ENCODE measurements around the gene MORC2. TPM values are rescaled to one million over a fixed set of nuclear protein-coding genes. Genes with fewer than 3 reads are reported as not detected.

Gene MORC2
- total and polyA plus RNA-seq, 4 donors = 4.2 to 12.0 (median 9.8) TPM

- no peaks in the 10 kb centered on the region for H3K27me3 ChIP-seq (ENCODE audit: control insufficient read depth in 4 of 4, insufficient read depth in 4 of 4, low read length in 3 of 4)
- no peak overlapping the region for H3K27ac ChIP-seq (ENCODE audit: low read depth in 1 of 2, low read length in 2 of 2)
- no peak overlapping the region for H3K4me3 ChIP-seq (ENCODE audit: low read depth in 1 of 3, low read length in 3 of 3)
- no peak for DNase-seq (ENCODE audit: low spot score)
- no peaks in the 10 kb centered on the region for H3K9me3 ChIP-seq (ENCODE audit: control insufficient read depth in 4 of 4, low read length in 3 of 4)
- no peaks in the 10 kb centered on the region for H3K4me1 ChIP-seq (ENCODE audit: control insufficient read depth in 4 of 4, insufficient read depth in 4 of 4, low read length in 3 of 4)
- no peak for TF ChIP-seq JUND (IDR thresholded peaks at IDR 0.05)
- TF ChIP-seq FOXA1 (IDR thresholded peaks at IDR 0.05) = no peak
- no peak for TF ChIP-seq SP1 (IDR thresholded peaks at IDR 0.05)
- TF ChIP-seq RXRA (IDR thresholded peaks at IDR 0.05) = no peak
- TF ChIP-seq REST (IDR thresholded peaks at IDR 0.05) = no peak
- TF ChIP-seq HNF4G (IDR thresholded peaks at IDR 0.05) = no peak
- TF ChIP-seq EGR1 (IDR thresholded peaks at IDR 0.05; ENCODE audit: low read depth in 2 of 2) = no peak
- TF ChIP-seq FOXA2 (IDR thresholded peaks at IDR 0.05) = no peak
- TF ChIP-seq RAD21 (IDR thresholded peaks at IDR 0.05) = no peak
- TF ChIP-seq CTCF (IDR thresholded peaks at IDR 0.05; ENCODE audit: low read depth, low read length, missing input control) = no peak
- TF ChIP-seq HNF4A (conservative IDR thresholded peaks at IDR 0.05) = no peak
- TF ChIP-seq NR2F2 (IDR thresholded peaks at IDR 0.05) = no peak
- TF ChIP-seq MAX (IDR thresholded peaks at IDR 0.05) = no peak
- TF ChIP-seq TAF1 (conservative IDR thresholded peaks at IDR 0.05) = no peak
- no peak for TF ChIP-seq ZBTB33 (IDR thresholded peaks at IDR 0.05)
- TF ChIP-seq ATF3 (IDR thresholded peaks at IDR 0.05) = no peak
- TF ChIP-seq YY1 (IDR thresholded peaks at IDR 0.05) = no peak
- TF ChIP-seq GABPA (IDR thresholded peaks at IDR 0.05 in 1 of 2, conservative IDR thresholded peaks at IDR 0.05 in 1 of 2) = no peak
- H3K9ac ChIP-seq (ENCODE audit: low read depth in 1 of 2, low read length in 2 of 2) = no peak overlapping the region
- H3K36me3 ChIP-seq (ENCODE audit: control insufficient read depth in 4 of 4, insufficient read depth in 3 of 4, low read depth in 1 of 4, low read length in 3 of 4) = no peaks in the 10 kb centered on the region
Observed at GRCh38 chr22:30989474-30989873, 20.9 kb upstream of the MORC2 start.
